GM10266 (cell line): ENCODE measurements around the gene GSG1L.

ENCODE experiments used
- DNase-seq: peaks from one replicate; pipeline ENCODE4 v3.0.0; 2012; ENCODE audit errors: extremely low spot score
- TF ChIP-seq, protein P1 (sequence below): IDR thresholded peaks from 2 replicates; pipeline ENCODE4 v1.5.1; 2012; ENCODE audit warnings: mild to moderate bottlenecking, low read depth; ENCODE audit not compliant: control insufficient read depth, insufficient read depth; ENCODE audit errors: missing control alignments

GSG1L gene

DNA sequence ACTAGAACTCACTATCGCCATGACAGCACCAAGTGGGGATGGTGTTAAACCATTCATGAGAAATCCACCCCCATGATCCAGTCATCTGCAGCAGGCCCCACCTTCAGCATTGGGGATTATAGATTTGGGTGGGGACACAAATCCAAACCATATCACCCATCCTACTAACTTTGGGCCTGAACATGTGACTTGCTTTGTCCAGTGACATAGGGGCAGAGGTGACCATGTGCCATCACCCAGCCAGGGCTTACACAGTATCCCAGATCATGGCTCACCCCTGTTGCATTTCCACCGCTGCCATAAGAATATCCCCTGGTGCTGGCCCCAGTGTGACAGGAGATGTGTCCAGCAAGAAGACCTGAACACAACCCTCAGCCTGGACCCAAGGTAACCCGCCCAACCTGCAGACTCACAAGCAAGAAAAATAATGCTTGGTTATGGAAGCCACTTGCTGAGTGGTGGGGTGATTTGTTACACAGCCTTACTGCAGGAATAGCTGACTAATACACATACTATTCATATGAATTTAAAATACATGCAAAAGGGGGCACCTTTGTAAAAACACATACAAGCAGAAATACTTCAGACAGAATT, 130.9 kb downstream of the GSG1L start:
- no peak for DNase-seq
- TF ChIP-seq, protein P1, sequence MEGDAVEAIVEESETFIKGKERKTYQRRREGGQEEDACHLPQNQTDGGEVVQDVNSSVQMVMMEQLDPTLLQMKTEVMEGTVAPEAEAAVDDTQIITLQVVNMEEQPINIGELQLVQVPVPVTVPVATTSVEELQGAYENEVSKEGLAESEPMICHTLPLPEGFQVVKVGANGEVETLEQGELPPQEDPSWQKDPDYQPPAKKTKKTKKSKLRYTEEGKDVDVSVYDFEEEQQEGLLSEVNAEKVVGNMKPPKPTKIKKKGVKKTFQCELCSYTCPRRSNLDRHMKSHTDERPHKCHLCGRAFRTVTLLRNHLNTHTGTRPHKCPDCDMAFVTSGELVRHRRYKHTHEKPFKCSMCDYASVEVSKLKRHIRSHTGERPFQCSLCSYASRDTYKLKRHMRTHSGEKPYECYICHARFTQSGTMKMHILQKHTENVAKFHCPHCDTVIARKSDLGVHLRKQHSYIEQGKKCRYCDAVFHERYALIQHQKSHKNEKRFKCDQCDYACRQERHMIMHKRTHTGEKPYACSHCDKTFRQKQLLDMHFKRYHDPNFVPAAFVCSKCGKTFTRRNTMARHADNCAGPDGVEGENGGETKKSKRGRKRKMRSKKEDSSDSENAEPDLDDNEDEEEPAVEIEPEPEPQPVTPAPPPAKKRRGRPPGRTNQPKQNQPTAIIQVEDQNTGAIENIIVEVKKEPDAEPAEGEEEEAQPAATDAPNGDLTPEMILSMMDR: no peak

DNA sequence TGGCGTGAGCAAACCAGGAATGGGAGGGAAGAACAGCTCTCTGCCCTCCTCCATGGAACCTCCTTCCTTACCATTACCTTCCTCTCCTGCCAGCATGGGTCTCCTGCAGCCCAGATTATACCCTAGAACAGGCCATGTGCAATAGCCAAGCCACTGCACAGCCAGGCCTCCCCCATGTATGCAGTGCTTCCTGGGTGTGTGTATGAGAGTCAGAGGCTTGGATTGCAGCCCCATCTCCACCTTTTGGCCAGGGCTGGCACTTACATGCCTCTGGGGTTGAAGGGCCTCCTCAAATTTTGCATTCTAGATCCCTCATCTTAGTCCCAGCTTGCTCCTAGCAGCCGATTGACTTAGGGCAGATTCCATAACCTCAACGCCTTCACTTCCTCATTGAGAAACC, 133.7 kb downstream of the GSG1L start:
- DNase-seq: no peak
- TF ChIP-seq, protein P1: no peak

DNA sequence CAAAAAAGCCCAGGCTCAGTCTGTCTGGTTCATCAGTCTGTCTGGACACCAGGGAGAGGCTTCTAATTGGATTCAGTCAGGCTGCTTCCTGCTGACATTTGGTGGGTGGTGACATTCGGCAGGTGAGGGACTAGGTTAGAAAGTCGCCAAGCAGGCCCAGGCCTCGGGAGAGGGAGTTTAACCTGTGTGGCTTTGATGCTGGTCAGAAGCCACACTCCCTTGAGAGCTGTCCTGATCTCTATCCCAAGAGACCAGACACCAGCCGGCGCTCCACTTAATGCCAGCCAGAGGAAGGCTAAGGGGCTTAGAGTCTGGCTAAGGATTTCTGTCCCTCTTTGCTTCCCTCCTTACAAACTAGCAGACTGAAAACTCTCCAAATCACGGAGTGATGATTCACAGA, 135.0 kb downstream of the GSG1L start:
- no peak for DNase-seq
- TF ChIP-seq, protein P1: no peak

DNA sequence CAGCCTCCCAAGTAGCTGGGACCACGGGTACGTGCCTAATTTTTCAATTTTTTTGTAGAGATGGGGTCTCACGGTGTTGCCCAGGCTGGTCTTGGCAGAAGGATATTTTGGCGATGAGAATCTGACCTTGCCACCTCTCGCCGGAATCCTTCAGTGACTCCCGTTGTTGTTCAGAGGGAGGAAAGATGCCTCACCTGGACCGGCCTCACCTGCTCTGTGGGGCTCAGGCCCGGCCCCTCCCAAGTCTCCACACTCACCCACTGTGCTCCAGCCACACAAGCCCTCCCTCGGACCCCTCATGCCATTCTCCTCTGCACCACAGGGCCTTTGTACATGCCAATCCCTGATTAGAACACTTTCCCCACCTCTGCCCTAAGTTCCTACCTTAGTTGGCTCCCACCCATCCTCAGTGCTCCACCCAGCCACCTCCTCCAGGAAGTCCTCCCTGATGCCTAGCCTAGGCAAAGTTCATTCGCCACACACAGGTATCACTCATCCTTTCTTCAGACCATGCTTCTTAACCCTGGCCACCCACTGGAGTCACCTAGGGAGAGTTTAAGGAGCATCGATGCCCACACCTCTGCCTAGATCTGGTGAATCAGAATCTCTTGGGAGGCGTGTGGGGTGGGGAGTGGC, 136.1 kb downstream of the GSG1L start:
- no peak for DNase-seq
- TF ChIP-seq, protein P1: no peak

DNA sequence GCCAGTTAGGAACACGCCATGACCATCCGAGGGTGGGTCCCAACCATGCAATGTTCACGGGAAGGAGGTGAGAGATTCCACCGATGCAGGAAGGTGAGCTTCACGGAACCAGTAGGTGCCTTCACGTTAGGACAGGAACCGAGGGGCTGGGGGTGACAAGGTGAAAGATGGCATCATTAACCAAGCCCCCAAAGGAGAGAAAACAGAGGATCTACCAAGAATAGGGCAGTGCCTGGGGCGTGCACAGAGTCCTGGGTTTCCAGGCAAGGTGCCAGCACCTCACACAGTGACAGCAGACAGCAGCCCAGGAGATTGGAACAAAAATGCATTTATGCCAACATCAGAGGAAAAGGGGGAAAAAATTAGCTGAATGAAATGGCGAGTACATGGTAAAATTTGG, 137.9 kb downstream of the GSG1L start:
- no peak for DNase-seq
- TF ChIP-seq, protein P1: no peak

DNA sequence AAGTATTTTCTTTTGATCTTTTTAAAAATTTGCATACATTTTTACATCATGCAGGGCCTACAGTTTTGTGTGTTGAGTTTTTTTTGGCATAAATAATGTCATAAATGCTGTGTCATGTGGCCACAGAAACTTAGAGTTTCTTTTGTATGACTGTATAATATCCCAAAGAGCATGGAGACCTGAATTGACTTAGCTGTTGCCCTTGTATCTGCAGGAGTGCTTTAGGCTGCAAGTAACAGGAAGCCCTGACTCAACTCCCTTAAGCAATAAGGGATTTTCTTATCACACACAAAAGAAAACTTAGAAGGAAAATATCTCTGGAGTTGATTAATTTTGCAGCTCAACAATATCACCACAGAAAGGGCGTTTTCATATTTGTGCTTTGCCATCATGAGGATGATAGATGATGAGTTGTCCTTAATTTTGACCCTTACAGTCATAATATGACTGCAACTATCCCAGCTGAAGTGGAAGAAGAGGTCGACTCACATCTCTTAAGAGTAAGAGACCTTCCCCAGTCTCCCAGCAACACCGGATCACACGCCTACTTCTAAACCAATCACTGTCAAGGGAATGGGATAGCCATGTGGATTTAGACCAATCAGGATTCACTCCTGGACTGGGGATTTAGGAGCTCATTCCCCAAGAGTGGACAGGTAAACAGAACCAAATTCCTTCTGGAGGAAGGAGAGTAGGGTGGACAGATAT, 138.9 kb downstream of the GSG1L start:
- TF ChIP-seq, protein P1: no peak
- DNase-seq: no peak

DNA sequence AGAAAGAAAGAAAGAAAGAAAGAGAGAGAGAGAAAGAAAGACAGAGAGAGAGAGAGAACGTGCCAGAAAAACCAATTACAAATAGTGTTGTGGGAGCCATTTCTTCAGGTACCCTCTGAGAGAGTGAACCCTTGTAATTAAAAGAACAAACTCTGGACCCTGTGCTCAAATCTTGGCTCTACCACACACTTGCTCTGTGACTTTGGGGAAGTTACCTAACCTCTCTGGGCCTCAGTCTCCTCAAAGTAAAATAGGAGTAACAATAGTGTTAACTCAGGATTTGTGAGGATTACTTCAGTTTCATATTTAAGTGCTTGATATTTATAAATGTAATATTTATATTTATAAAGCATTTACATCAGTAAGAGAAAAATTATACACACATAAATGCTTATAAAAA, 139.8 kb downstream of the GSG1L start:
- no peak for DNase-seq
- TF ChIP-seq, protein P1: no peak
